SK-N-SH treated with all-trans-retinoic acid at 6 μM for 48 hours (cell line): Measurements from ENCODE around the gene TMEM131.

Experiments used
- BACH2 ChIP-seq: fragments of 250-450 bp; sonication (Bioruptor Pico); IDR thresholded peaks from 2 replicates; pipeline ENCODE4 v1.9.0; 2021; ENCODE audit warnings: mild to moderate bottlenecking, borderline replicate concordance
- CSRNP3 ChIP-seq: fragments of 250-450 bp; sonication (Bioruptor Pico); IDR thresholded peaks from 2 replicates; pipeline ENCODE4 v1.5.1; 2021; ENCODE audit warnings: mild to moderate bottlenecking, moderate library complexity
- ESRRG ChIP-seq: fragments of 250-450 bp; sonication (Bioruptor Pico); IDR thresholded peaks from 2 replicates; pipeline ENCODE4 v1.6.1; 2021; ENCODE audit warnings: mild to moderate bottlenecking
- ISL1 ChIP-seq: fragments of 250-450 bp; sonication (Bioruptor Pico); IDR thresholded peaks from 2 replicates; pipeline ENCODE4 v2.1.2; 2022; ENCODE audit warnings: mild to moderate bottlenecking, moderate library complexity
- OSR1 ChIP-seq: fragments of 250-450 bp; sonication (Bioruptor Pico); IDR thresholded peaks from 2 replicates; pipeline ENCODE4 v1.8.0; 2022; ENCODE audit warnings: moderate library complexity, mild to moderate bottlenecking, inconsistent platforms
- PATZ1 ChIP-seq: fragments of 250-450 bp; sonication (Bioruptor Pico); IDR thresholded peaks from 2 replicates; pipeline ENCODE4 v1.8.0; 2020; ENCODE audit warnings: mild to moderate bottlenecking, moderate library complexity, borderline replicate concordance
- PPARA ChIP-seq: fragments of 250-450 bp; sonication (Bioruptor Pico); IDR thresholded peaks from 2 replicates; pipeline ENCODE4 v1.5.0; 2020; ENCODE audit warnings: mild to moderate bottlenecking, borderline replicate concordance
- RARB ChIP-seq: fragments of 250-450 bp; sonication (Bioruptor Pico); IDR thresholded peaks from 2 replicates; pipeline ENCODE4 v1.8.0; 2021; ENCODE audit warnings: mild to moderate bottlenecking, moderate library complexity
- SNAI2 ChIP-seq: fragments of 250-450 bp; sonication (Bioruptor Pico); IDR thresholded peaks from 2 replicates; pipeline ENCODE4 v1.5.0; 2020; ENCODE audit warnings: mild to moderate bottlenecking, moderate library complexity
- TCF4 ChIP-seq: fragments of 250-450 bp; sonication (Bioruptor Pico); IDR thresholded peaks from 2 replicates; pipeline ENCODE4 v1.8.0; 2021; ENCODE audit warnings: mild to moderate bottlenecking, moderate library complexity, borderline replicate concordance
- TSHZ2 ChIP-seq: fragments of 250-450 bp; sonication (Bioruptor Pico); IDR thresholded peaks from 2 replicates; pipeline ENCODE4 v1.5.0; 2020; ENCODE audit warnings: mild to moderate bottlenecking, moderate library complexity
- ZC3H10 ChIP-seq: fragments of 250-450 bp; sonication (Bioruptor Pico); IDR thresholded peaks from 2 replicates; pipeline ENCODE4 v1.5.1; 2021; ENCODE audit warnings: mild to moderate bottlenecking, moderate library complexity
- ZFP3 ChIP-seq: fragments of 250-450 bp; sonication (Bioruptor Pico); IDR thresholded peaks from 2 replicates; pipeline ENCODE4 v1.5.0; 2020; ENCODE audit warnings: mild to moderate bottlenecking, moderate library complexity
- ZFP30 ChIP-seq: fragments of 450-650 bp; formaldehyde crosslinking; IDR thresholded peaks from 2 replicates; pipeline ENCODE4 v1.5.0; 2022; ENCODE audit warnings: mild to moderate bottlenecking, moderate library complexity

GRCh38 chr2:98015671-98016070 lies 19.9 kb upstream of the TMEM131 start:
- TF ChIP-seq RARB (CRISPR knock-in tag), result no peak
- TF ChIP-seq OSR1 (CRISPR knock-in tag), result no peak
- no peak for TF ChIP-seq ZFP30 (CRISPR knock-in tag)
- no peak for TF ChIP-seq PATZ1 (CRISPR knock-in tag)
- no peak for TF ChIP-seq ZFP3 (CRISPR knock-in tag)
- no peak for TF ChIP-seq ISL1 (CRISPR knock-in tag)
- TF ChIP-seq TSHZ2 (CRISPR knock-in tag), result no peak
- no peak for TF ChIP-seq TCF4 (CRISPR knock-in tag)
- no peak for TF ChIP-seq CSRNP3 (CRISPR knock-in tag)
- no peak for TF ChIP-seq ESRRG (CRISPR knock-in tag)
- no peak for TF ChIP-seq PPARA
- TF ChIP-seq SNAI2 (CRISPR knock-in tag), result no peak
- TF ChIP-seq ZC3H10 (CRISPR knock-in tag), result no peak
- no peak for TF ChIP-seq BACH2
